ENCODE results near the gene TMEM108.

The TMEM108 gene

GRCh38 chr3:133440652-133441051, 402.5 kb downstream of the TMEM108 start:
- DNase-seq: no peak

GRCh38 chr3:133441867-133442270, 403.7 kb downstream of the TMEM108 start:
- peak; percentile 27 for DNase-seq

GRCh38 chr3:133442518-133442917, 404.3 kb downstream of the TMEM108 start:
- no peak for DNase-seq

GRCh38 chr3:133443649-133444422, 405.6 kb downstream of the TMEM108 start:
- no peak for DNase-seq

GRCh38 chr3:133444423-133444774, 406.2 kb downstream of the TMEM108 start:
- no peak for DNase-seq

- DNase-seq: no peak
These were observed 406.9 kb downstream of the TMEM108 start for GRCh38 chr3:133445108-133445507.
